AG04450 (cell line): ENCODE measurements around the gene ARHGEF4. TPM values are rescaled to one million over a fixed set of nuclear protein-coding genes. Genes with fewer than 3 reads are reported as not detected.

Source experiments
- CTCF ChIA-PET: fragments of 300-600, 350-600 bp; formaldehyde crosslinking; extraction: SDS; loops from one replicate; lab custom pipeline; 2022; ENCODE audit warnings: antibody characterized with exemption, inconsistent platforms; lab: Charles Lee
- POLR2A ChIA-PET: fragments of 350-600 bp; formaldehyde crosslinking; extraction: SDS; loops from one replicate; lab custom pipeline; 2021; ENCODE audit warnings: antibody characterized with exemption, inconsistent platforms; lab: Yijun Ruan, JAX
- DNase-seq: peaks from one replicate; pipeline ENCODE4 v3.0.0-alpha.2; 2011; ENCODE audit warnings: low read depth, low spot score
- H3K27ac ChIP-seq: one replicate; pipeline ENCODE4 v1.5.1; 2012; ENCODE audit warnings: low read depth, low read length, control low read depth
- H3K27me3 ChIP-seq: one replicate; pipeline ENCODE4 v1.6.0; 2012; ENCODE audit warnings: low read length; ENCODE audit not compliant: control insufficient read depth, insufficient read depth
- H3K4me3 ChIP-seq: 2 replicates; pipeline ENCODE4 v1.5.1; 2011; ENCODE audit warnings: mild to moderate bottlenecking, low read depth, low read length, control low read depth
- H3K9me3 ChIP-seq: 2 replicates; pipeline ENCODE4 v1.5.1; 2012; ENCODE audit warnings: low read length; ENCODE audit not compliant: control insufficient read depth, insufficient read depth
- polyA plus RNA-seq: library from polyadenylated mRNA; depleted of rRNA; stranded (reverse); fragments of >200 nt; gene quantifications from 2 replicates; pipeline ENCODE4 v1.2.3, GENCODE V29; 2011
- TF ChIP-seq, protein P1 (sequence below): IDR thresholded peaks from 2 replicates; pipeline ENCODE4 v1.5.1; 2011; ENCODE audit warnings: low read depth, low read length, control low read depth, inconsistent platforms

The ARHGEF4 gene
- polyA plus RNA-seq, 1 experiment, result 0.95 TPM

DNA sequence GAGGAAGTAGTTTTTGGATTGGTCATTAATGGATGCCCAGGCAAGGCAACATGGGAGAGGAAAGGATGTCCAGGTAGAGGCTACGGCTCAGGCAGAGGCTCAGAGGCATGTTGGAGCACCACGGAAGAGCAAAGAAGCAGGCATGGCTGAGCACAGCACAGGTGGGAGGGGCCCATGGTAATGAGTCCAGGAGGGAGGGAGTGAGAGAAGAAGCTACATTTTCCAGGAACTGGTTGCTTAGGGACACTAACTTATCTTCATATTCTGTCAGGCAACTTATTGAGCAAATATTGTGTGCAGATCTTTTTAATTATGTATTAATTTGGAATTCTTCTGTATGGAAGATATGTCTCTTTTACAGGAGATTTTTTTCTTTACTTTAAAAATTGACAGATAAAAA lies 42.2 kb downstream of the ARHGEF4 start:
- no peaks in the 10 kb centered on the region for H3K9me3 ChIP-seq
- H3K27ac ChIP-seq, result no peak overlapping the region
- TF ChIP-seq, protein P1, sequence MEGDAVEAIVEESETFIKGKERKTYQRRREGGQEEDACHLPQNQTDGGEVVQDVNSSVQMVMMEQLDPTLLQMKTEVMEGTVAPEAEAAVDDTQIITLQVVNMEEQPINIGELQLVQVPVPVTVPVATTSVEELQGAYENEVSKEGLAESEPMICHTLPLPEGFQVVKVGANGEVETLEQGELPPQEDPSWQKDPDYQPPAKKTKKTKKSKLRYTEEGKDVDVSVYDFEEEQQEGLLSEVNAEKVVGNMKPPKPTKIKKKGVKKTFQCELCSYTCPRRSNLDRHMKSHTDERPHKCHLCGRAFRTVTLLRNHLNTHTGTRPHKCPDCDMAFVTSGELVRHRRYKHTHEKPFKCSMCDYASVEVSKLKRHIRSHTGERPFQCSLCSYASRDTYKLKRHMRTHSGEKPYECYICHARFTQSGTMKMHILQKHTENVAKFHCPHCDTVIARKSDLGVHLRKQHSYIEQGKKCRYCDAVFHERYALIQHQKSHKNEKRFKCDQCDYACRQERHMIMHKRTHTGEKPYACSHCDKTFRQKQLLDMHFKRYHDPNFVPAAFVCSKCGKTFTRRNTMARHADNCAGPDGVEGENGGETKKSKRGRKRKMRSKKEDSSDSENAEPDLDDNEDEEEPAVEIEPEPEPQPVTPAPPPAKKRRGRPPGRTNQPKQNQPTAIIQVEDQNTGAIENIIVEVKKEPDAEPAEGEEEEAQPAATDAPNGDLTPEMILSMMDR, result no peak
- H3K27me3 ChIP-seq, result peaks cover 9% of the 10 kb centered on the region
- POLR2A ChIA-PET, result no interaction called here
- no peak for DNase-seq
- H3K4me3 ChIP-seq, result no peak overlapping the region
- CTCF ChIA-PET, result no interaction called here

DNA sequence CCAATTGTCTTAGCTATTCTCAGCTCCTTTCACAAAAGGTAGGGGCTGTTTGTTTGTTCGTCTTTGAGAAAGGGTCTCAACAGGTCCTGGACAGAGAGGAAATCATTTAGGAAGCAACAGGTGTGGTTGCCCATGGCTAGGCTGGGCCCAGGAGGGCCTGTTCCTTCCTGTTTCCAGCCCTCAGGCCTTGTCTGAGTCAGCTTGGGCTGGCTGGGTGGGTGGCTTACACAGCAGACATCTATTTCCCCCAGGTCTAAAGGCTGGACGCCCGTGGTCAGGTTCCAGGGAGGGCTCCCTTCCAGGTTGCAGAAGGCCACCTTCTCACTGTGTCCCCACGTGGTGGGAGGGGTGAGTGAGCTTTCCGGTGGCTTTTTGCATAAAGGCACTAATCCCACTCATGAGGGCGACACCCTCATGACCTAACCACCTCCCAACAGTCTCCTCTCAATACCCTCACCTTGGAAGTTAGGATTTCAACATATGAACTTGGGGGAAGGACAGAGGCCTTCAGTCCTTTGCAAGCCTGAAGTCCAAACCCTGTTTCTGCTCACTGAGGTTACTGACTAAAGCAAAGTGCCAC lies 45.5 kb downstream of the ARHGEF4 start:
- H3K9me3 ChIP-seq, result no peaks in the 10 kb centered on the region
- DNase-seq, result no peak
- ChIA-PET CTCF (interaction anchor here (0.8 to 2.9 kb wide), 3 partner anchors 8 to 85 kb away, joined by 3 to 14 read pairs (median 3); no protein-coding TSS in a partner anchor), POLR2A (no interaction called here)
- H3K27ac ChIP-seq, result no peak overlapping the region
- TF ChIP-seq, protein P1, result no peak
- H3K27me3 ChIP-seq, result peaks cover 3% of the 10 kb centered on the region
- H3K4me3 ChIP-seq, result no peak overlapping the region

DNA sequence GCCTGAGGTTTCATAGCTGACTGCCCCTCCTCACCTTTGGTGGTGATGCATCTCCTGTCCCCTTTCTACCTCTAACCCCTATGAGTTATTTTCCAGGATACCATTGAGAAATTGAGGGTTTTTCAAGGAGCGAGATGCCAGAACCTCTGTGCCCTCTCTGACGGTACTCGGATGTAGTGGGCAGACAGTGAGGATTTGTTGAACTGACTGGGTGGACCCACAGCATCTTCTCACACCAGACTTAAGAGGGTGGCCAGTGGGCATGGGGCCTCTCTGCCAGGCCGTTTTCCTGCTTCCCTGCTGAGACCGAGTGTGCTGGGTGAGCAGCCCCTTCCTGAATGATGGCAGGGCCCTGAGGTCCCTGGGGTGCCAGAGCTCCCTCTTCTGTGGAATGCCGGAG lies 46.3 kb downstream of the ARHGEF4 start:
- no peaks in the 10 kb centered on the region for H3K9me3 ChIP-seq
- no peak overlapping the region for H3K4me3 ChIP-seq
- TF ChIP-seq, protein P1, result no peak
- no peak for DNase-seq
- H3K27me3 ChIP-seq, result peaks cover 3% of the 10 kb centered on the region
- ChIA-PET CTCF (interaction anchor here (1.2 kb wide), 1 partner anchor 85 kb away, joined by 3 read pairs; no protein-coding TSS in a partner anchor), POLR2A (no interaction called here)
- no peak overlapping the region for H3K27ac ChIP-seq

DNA sequence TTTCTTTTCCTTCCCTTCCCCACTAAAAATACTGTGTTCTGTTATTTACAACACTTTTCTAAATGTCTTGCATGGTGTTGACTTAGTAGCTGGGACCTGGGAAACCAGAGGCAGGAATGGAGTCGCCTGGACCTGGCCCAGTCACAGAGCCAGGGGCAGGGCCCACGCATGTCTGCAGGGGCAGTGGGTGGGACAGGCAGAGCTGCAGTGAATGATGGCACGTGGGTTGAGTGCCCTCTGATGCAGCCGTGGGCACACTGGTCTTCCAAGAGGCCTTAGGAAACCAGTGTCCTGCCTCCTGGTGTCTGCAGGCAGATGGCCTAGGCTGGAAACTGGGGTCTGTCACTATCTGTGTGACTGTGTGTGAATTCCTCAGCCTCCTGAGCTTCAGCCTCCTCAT lies 46.8 kb downstream of the ARHGEF4 start:
- Histone ChIP-seq H3K4me3 (no peak overlapping the region), H3K27me3 (peaks cover 3% of the 10 kb centered on the region), H3K27ac (no peak overlapping the region), H3K9me3 (no peaks in the 10 kb centered on the region)
- CTCF ChIA-PET, result interaction anchor here (1.9 kb wide), 1 partner anchor 86 kb away, joined by 6 read pairs; no protein-coding TSS in a partner anchor
- no peak for DNase-seq
- TF ChIP-seq, protein P1, result no peak
- POLR2A ChIA-PET, result no interaction called here

DNA sequence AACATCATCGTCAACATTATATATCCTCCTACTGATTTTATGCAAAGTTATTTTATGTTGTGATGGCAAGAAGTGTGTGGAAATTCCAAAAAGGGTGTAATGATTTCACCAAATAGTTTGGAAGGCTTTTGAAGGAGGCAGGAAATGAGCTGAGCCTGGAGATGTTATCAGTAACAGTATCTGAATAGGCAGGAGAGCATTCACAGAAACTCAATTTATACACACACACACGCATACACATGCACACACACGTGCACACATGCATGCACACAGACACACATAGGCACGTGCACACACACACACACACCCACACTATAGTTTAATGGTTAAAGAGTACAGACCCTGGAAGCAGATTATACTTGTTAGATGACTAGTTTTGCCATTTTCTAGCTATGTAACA lies 47.3 kb downstream of the ARHGEF4 start:
- DNase-seq, result no peak
- TF ChIP-seq, protein P1, result no peak
- Histone ChIP-seq H3K27me3 (no peaks in the 10 kb centered on the region), H3K9me3 (no peaks in the 10 kb centered on the region), H3K27ac (no peak overlapping the region), H3K4me3 (no peak overlapping the region)
- POLR2A ChIA-PET, result interaction anchor here (0.6 kb wide), 1 partner anchor 10 kb away, joined by 3 read pairs; no protein-coding TSS in a partner anchor
- CTCF ChIA-PET, result interaction anchor here (1.5 to 1.9 kb wide), 3 partner anchors 10 to 86 kb away, joined by 5 to 6 read pairs (median 5); no protein-coding TSS in a partner anchor
